ENCODE data around the gene NOP56.

- TF ChIP-seq CTCF (IDR thresholded peaks at IDR 0.05) (no peak), POLR2A (IDR thresholded peaks at IDR 0.05) (no peak)
These were observed 41.3 kb upstream of the NOP56 start for GRCh38 chr20:2610941-2611720.
